ENCODE data around the gene ZSWIM8. TPM values are rescaled to one million over a fixed set of nuclear protein-coding genes. Genes with fewer than 3 reads are reported as not detected.

ZSWIM8 gene
- total RNA-seq, 4 donors from 2014 or later: 48.4 to 121 (median 101) TPM

GRCh38 chr10:73779539-73780197 lies 5.7 kb upstream of the ZSWIM8 start:
- no peak for ATAC-seq
- TF ChIP-seq POLR2A (IDR thresholded peaks at IDR 0.05): no peak
- TF ChIP-seq EP300 (IDR thresholded peaks at IDR 0.05): no peak
- no peak for TF ChIP-seq POLR2AphosphoS5 (IDR thresholded peaks at IDR 0.05)
- no peak for TF ChIP-seq CTCF (IDR thresholded peaks at IDR 0.05)
- no peak overlapping the region for H3K27ac ChIP-seq
- peaks cover 0 to 66% (median 27%) of the 10 kb centered on the region in 3 donors for H3K4me1 ChIP-seq
- no peak overlapping the region for H3K4me3 ChIP-seq
- 59 to 65% methylated on average over 3 of the region's 3 CpGs for WGBS, 2 donors (ENCODE audit: low coverage in 1 of 2)
- H3K9me3 ChIP-seq: no peaks in the 10 kb centered on the region
- H3K27me3 ChIP-seq: no peaks in the 10 kb centered on the region
- H3K36me3 ChIP-seq: peaks cover 0 to 50% of the 10 kb centered on the region in 2 donors

- no peaks in the 10 kb centered on the region for H3K9me3 ChIP-seq
- 53 to 77% methylated on average over 2 to 4 of the region's 5 CpGs for WGBS, 2 donors (ENCODE audit: low coverage in 1 of 2)
- no peaks in the 10 kb centered on the region for H3K27me3 ChIP-seq
- peaks cover 0 to 47% of the 10 kb centered on the region in 2 donors for H3K36me3 ChIP-seq
- no peak overlapping the region for H3K27ac ChIP-seq
- peaks cover 0 to 64% (median 21%) of the 10 kb centered on the region in 3 donors for H3K4me1 ChIP-seq
- no peak overlapping the region for H3K4me3 ChIP-seq
- TF ChIP-seq POLR2AphosphoS5 (IDR thresholded peaks at IDR 0.05) (no peak), POLR2A (IDR thresholded peaks at IDR 0.05) (no peak), CTCF (IDR thresholded peaks at IDR 0.05) (no peak), EP300 (IDR thresholded peaks at IDR 0.05) (no peak)
- no peak for ATAC-seq
These were observed 5.1 kb upstream of the ZSWIM8 start for GRCh38 chr10:73780301-73780700.

- ATAC-seq: no peak
- no peaks in the 10 kb centered on the region for H3K27me3 ChIP-seq
- TF ChIP-seq POLR2A (IDR thresholded peaks at IDR 0.05) (no peak), CTCF (IDR thresholded peaks at IDR 0.05) (no peak), EP300 (IDR thresholded peaks at IDR 0.05) (no peak)
- peak overlapping the region in 3 of 4 donors; percentile 91 to 96 (median 92) for H3K27ac ChIP-seq
- peak overlapping the region; percentile 66 to 69 for H3K4me3 ChIP-seq
- H3K4me1 ChIP-seq: peaks cover 0 to 58% (median 19%) of the 10 kb centered on the region in 3 donors
- WGBS, 2 donors (ENCODE audit: low coverage in 1 of 2): 10 to 26% methylated on average over 5 to 11 of the region's 11 CpGs
- no peaks in the 10 kb centered on the region for H3K9me3 ChIP-seq
- peaks cover 0 to 40% of the 10 kb centered on the region in 2 donors for H3K36me3 ChIP-seq
These were observed 4.4 kb upstream of the ZSWIM8 start for GRCh38 chr10:73780966-73781365.

- Histone ChIP-seq H3K36me3 (peaks cover 0 to 35% of the 10 kb centered on the region in 2 donors), H3K9me3 (no peaks in the 10 kb centered on the region), H3K27ac (peak overlapping the region; percentile 78 to 96 (median 92)), H3K4me1 (peaks cover 0 to 60% (median 21%) of the 10 kb centered on the region in 3 donors), H3K4me3 (peak overlapping the region; percentile 66 to 69), H3K27me3 (no peaks in the 10 kb centered on the region)
- peak; percentile 7 for ATAC-seq
- 0% methylated on average over 3 to 6 of the region's 14 CpGs for WGBS, 2 donors (ENCODE audit: low coverage in 1 of 2)
- TF ChIP-seq POLR2AphosphoS5 (IDR thresholded peaks at IDR 0.05) (no peak), EP300 (IDR thresholded peaks at IDR 0.05) (no peak), POLR2A (IDR thresholded peaks at IDR 0.05) (no peak), CTCF (IDR thresholded peaks at IDR 0.05) (no peak)
These were observed 3.9 kb upstream of the ZSWIM8 start for GRCh38 chr10:73781548-73781878.
